Testis (tissue), 2 donors: Measurements from ENCODE around the gene PLRG1.

Experiments used
- CTCF ChIP-seq, 3 experiments: fragments of 450-650 bp in 2 of 3; fragments of 200-600 bp in 1 of 3; sonication (generic) in 1 of 3; IDR thresholded peaks; one replicate each; pipeline ENCODE4 v1.5.1; 2016 to 2019; ENCODE audit warnings: antibody characterized with exemption in 3 of 3, mild to moderate bottlenecking in 2 of 3, moderate library complexity in 1 of 3
- POLR2A ChIP-seq: fragments of 450-650 bp; IDR thresholded peaks from one replicate; pipeline ENCODE4 v1.6.1; 2017; ENCODE audit warnings: antibody characterized with exemption, mild to moderate bottlenecking, moderate library complexity

DNA sequence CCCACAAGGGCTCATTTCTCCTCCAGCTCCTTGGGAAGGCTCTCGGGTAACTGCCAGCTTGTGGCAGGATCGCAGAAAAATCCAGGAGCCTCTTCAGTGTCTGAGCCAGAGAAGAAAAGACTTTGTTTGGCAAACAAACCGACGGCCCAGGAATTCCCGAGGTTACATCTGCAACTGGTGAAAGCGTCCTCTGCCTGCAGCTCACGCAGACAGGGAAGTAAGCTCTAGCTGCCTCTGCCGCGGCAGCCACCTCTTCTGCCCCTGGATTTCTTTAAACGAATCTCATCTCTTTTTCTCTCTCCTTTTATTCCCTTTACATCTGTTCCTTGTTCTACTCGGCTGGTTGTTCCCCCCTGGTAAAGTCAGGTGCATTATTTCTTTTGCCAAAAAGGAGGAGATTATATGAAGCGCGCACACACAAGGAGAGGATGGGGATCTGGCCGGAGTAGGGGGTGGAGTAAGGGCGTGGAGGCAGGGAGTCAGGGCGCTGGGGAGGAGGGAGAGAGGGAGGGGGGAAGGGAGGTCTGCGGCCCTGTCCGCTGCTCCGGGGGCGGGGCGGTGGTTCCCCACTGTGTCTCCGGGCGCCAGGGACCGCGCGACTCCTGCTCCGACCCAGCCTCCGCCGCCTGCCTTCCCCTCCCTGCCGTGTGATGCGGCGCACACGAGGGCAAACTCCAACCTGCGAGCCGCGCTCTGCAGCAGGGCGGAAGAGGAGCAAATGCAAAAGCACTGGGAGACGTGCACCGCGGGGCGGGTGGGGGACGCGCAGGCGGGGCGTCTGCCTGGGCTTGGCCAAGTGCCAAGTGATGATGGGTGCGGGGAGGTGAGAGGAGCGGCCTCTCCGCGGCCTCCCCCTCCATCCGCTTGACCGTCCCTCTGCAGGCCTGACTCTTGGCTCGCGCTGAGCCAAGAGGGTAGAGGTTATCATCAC is 58.6 kb downstream of the PLRG1 start, which contains the start of gene DCHS2:
- TF ChIP-seq CTCF (IDR thresholded peaks at IDR 0.05), result no peak
- no peak for TF ChIP-seq POLR2A
